LoVo (cell line): Measurements from ENCODE around the gene NOS1.
A peak's percentile ranks its signal among the peaks of the same experiment; 100 is the strongest.
"Not testable (repeated sequence)": the region's sequence is repeated elsewhere in the genome, so short reads cannot be mapped to it uniquely, and the experiment has no call there.

Experiments
- DNase-seq: peaks from one replicate; pipeline ENCODE4 v3.0.0-alpha.2; 2016; ENCODE audit warnings: low spot score

The NOS1 gene

GRCh38 chr12:117361347-117361751 is at the start of gene NOS1:
TSS of gene NOS1 (minus strand) at chr12:117361626. CDS start at chr12:117331069, 30,557 bp downstream.
- no peak for DNase-seq

- no peak for DNase-seq
These were observed 47.9 kb upstream of the NOS1 start for GRCh38 chr12:117409286-117409685.

- DNase-seq: no peak
These were observed 46.9 kb upstream of the NOS1 start for GRCh38 chr12:117408161-117408791.

- DNase-seq: no peak
These were observed 43.5 kb upstream of the NOS1 start for GRCh38 chr12:117404940-117405339.

DNA sequence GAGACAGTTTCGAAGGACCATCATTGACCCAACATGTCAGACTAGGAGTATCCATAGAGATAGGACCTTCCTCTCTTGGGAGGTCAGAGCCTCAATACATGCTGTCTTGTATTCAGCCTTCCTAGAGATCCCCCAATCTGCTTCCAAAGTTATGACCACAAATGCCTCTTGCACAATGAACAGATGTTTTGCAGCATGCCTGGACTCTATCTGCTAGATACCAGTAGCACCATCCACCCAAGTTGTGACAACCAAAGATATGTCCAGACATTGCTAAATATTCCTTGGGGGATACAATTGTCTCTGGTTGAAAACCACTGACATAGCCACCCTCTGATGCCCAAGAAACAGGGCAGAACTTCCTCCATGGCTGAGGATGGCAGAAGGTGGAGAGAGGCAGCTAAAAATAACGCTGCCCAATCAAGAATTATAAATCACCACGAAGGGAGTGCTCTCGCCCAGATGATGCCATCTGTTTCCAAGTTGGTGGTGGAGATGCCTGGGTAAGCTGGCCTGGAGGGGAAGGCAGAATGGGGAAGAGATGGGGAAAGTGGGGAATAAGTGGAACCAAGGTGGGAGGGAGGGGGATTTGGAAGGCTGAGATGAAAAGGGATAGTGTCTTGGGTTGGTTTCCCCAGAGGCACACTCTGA is 42.9 kb upstream of the NOS1 start:
- DNase-seq: no peak

- DNase-seq: no peak
These were observed 42.2 kb upstream of the NOS1 start for GRCh38 chr12:117403586-117404139.

- no peak for DNase-seq
These were observed 40.9 kb upstream of the NOS1 start for GRCh38 chr12:117402363-117402762.

DNA sequence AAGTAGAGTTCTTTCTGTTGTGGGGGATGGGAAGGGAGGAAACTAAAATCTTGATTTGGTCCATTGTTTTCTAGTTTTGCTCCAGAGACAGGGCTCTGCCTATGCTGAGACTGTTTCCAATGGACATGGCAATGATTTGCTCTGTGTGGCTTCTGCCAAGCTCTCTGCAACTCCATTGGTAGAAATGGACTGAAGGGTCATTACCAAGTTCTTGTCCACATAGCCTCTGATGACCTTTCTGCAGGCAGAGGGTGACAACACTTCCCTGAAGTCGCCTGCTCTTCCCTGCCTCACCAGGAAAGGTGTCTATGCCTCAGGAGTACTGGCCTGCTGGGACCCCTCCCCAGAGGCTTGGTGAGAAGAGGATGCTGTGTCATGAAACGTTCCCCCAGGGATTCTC is 39.5 kb upstream of the NOS1 start:
- no peak for DNase-seq

GRCh38 chr12:117398482-117398881 is 37.1 kb upstream of the NOS1 start:
- DNase-seq: not testable (repeated sequence)

- DNase-seq: no peak
These were observed 34.3 kb upstream of the NOS1 start for GRCh38 chr12:117395766-117396165.

DNA sequence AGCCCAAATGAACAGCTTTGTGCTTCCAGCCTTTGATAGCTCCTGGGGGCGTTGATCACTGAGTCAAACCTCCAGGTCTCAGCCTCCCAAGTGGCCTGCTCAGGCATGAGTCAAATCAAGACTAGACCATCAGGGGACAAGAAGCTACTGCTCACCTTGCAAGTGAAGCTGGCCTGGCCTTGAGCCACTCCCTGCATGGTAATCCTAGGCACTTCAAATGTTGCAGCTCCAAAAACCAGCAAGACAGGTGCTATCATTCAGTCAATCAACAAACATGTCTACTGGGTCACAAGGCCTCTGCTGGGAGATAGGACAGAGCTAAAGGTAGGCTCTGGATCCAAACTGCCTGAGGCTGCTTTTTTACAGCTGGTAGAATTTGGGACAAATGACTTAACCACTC is 33.1 kb upstream of the NOS1 start:
- DNase-seq: no peak

GRCh38 chr12:117393656-117394055 is 32.2 kb upstream of the NOS1 start:
- no peak for DNase-seq

- no peak for DNase-seq
These were observed 29.4 kb upstream of the NOS1 start for GRCh38 chr12:117390866-117391265.

GRCh38 chr12:117388951-117389446 is 27.6 kb upstream of the NOS1 start:
- no peak for DNase-seq

DNA sequence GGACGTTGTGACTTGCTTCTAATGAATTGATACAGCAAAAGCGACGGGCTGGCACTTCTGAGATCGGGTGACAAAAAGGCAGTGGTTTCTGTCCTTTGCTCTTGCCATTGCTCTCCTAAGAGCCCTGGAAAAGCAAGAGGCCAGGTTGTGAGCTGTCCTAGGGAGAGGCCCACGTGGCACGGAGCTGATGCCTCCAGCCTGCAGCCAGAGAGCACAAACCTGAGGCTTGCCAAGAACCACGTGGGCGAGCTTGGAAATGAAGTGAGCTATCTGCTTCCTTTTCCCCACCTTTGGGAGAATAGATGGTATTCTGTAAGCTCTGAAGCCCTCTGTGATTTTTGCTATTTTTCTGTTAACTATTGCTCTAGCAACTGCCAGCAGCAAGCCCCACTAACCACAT is 26.4 kb upstream of the NOS1 start:
- DNase-seq: no peak

GRCh38 chr12:117384735-117385134 is 23.3 kb upstream of the NOS1 start:
- no peak for DNase-seq

DNA sequence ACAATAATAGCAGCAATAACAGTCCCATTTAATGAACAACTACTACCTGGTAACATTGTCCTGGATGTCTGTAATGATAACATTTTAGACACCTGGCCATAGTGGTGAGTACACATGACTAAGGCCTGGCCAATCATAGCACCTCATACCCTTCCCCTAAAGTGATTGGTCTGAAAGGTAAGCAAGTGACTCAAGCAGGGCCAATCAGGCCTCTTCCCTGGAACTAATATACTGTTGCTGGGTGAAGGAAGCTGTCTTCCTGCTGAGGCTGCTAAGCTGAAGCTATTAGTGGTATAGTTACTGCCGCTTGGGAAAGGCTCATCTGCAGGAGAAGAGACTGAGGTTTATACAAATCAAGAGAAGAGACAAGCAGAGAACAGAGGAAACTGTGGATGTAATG is 18.7 kb upstream of the NOS1 start:
- DNase-seq: no peak

- DNase-seq: no peak
These were observed 16.3 kb upstream of the NOS1 start for GRCh38 chr12:117377758-117378157.

- no peak for DNase-seq
These were observed 9.2 kb upstream of the NOS1 start for GRCh38 chr12:117370588-117370987.

DNA sequence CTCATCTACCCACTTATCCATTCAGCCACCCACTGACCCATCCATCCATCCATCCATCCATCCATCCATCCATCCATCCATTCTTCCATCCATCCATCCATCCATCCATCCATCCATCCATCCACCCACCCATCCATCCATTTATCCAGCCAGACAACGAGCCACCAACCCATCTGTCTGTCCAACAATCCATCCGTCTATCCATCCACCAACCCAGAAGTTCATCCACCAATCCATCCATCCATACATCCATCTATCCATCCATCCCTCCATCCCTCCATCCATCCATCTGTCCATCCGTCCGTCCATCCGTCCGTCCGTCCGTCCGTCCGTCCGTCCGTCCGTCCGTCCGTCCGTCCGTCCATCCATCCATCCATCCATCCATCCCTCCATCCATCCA is 8.6 kb upstream of the NOS1 start:
- DNase-seq: not testable (repeated sequence)

- DNase-seq: peak; percentile 84
These were observed 5.7 kb upstream of the NOS1 start for GRCh38 chr12:117367006-117367638.

DNA sequence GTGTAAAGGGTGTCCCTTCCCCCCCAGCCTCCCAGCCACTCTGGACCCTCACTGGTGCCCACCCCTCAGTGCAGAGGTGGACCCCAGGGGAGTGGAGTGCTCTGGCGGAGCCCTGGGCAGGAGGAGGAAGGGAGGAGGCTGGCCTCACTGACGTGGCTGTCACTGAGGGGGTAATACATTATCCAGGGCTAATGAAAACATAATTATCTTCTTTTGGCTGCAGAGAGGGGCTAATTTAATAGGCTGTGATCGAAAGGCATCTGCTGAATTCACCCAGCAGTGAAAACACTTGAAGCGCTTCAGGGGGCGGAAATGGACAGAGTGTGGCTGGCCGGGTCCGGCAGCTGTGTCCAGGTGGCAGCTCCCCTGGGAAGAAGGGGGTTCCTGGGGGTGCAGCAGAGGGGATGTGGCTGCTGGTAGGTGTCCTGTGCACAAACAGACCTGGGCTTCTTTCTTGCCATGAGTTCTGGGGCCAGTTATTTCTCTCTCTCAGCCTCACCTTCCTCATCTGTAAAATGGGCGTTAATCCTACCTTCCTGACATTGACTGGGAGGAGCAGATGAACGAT is 3.7 kb upstream of the NOS1 start:
- DNase-seq: no peak
